Caki2 (cell line): ENCODE results near the gene ARHGAP44. TPM values are rescaled to one million over a fixed set of nuclear protein-coding genes. Genes with fewer than 3 reads are reported as not detected.
"Not testable (repeated sequence)": the region's sequence is repeated elsewhere in the genome, so short reads cannot be mapped to it uniquely, and the experiment has no call there.

ENCODE experiments used
- DNase-seq: peaks from one replicate; pipeline ENCODE4 v3.0.0-alpha.2; 2015; ENCODE audit warnings: low read depth
- in situ Hi-C: cut with HindIII; loops from 2 replicates; pipeline ENCODE4 v1.10.0; 2016; ENCODE audit warnings: low sequenced_read_pairs, low pct_unique_long_range_greater_than_20kb, mixed read lengths
- total RNA-seq: library from RNA; depleted of rRNA; stranded (reverse); fragments of >200 nt; shearing (Covaris generic); gene quantifications from 2 replicates; pipeline ENCODE4 v1.2.3, GENCODE V29; 2014; ENCODE audit warnings: low replicate concordance

ARHGAP44 gene
- total RNA-seq, 1 experiment from 2014 or later, result 0.64 TPM

DNA sequence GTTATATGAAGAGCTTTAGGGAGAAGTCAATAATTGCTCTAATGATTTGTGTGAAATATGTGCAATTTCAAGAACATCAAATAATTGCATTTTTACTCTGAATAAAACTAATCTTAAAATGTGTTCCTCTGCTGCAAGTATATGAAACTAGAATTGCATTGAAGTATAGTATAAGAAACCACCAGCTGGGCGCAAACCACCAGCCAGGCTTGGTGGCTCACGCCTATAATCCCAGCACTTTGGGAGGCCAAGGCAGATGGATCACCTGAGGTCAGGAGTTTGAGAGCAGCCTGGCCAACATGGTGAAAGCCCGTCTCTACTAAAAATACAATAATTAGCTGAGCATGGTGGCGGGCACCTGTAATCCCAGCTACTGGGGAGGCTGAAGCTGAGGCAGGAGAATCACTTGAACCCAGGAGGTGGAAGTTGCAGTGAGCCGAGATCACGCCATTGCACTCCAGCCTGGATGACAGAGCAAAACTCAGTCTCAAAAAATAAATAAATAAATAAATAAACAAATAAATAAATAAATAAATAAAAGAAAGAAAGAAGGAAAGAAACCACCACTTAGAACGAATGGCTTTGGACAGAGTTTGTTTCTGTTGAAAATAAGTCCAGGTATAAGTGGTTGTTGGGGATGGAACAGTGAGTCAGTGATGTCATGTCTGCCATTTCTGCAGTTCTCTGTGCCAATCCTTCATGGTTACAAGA is 84.3 kb downstream of the ARHGAP44 start:
- not testable (repeated sequence) for DNase-seq

DNA sequence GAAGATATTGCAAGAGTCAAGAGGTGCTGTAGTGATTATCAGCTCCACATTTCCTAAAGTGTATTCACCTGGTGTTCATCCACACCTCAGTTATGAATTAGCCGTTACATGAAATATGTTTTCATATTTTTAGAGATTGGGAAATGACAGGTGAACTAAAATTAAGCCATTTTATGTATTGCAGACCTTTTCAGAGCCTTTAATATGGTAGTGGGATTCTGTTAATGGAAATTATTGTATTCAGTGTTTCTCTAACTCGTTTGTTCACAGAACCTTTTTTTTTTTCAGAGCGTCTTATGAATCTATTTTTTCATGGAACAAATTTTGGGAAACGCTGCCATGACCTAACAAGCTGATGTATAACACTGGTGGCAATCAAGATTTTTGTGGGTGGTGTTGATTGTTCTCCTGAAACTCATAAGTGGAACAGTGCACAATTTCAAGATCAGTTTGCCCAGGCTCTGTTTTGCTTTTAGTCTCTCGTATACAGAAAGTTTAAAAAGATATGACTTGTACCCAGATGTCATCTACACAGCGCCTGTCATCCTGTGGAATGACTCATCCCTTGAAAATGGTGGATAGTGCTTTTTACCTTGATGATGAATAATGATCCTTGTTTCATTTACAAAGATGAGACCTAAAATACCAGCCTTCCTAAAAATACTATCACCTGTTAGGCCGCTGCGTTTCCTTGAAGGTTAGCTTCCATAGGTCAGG is 88.8 kb downstream of the ARHGAP44 start:
- in situ Hi-C loops, result no loop called here
- no peak for DNase-seq

More for the DNA sequence above, 84.3 kb downstream of the ARHGAP44 start:
- in situ Hi-C loops, result not testable (repeated sequence)

DNA sequence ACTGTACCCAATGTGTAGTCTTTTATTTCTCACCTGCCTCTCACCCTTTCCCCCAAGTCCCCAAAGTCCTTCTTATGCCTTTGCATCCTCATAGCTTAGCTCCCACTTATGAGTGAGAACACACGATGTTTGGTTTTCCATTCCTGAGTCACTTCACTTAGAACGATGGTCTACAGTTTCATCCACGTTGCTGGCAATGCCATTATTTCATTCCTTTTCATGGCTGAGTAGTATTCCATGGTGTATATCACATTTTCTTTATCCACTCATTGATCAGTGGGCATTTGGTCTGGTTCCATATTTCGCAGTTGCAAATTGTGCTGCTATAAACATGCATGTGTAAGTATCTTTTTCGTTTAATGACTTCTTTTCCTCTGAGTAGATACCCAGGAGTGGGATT is 89.8 kb downstream of the ARHGAP44 start:
- DNase-seq, in situ Hi-C loops: not testable (repeated sequence)

DNA sequence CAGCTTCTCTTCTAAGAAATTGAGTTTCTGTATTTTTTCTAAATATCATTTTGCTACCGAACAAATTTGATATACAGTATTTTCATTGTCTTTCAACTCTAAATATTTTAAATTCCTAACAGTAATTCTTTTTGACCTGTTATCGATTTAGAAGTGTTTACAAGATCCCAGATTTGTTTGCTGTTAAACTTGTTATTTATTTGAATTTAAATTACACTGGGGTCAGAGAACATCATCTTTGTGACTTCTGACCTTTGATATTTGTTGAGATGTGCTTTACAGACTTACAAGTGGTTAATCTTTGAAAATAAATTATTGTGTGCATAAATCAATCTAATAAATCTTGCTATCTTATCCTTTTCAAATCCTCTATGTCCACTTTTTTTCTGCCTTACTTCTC is 94.2 kb downstream of the ARHGAP44 start:
- in situ Hi-C loops, result no loop called here
- DNase-seq, result no peak

DNA sequence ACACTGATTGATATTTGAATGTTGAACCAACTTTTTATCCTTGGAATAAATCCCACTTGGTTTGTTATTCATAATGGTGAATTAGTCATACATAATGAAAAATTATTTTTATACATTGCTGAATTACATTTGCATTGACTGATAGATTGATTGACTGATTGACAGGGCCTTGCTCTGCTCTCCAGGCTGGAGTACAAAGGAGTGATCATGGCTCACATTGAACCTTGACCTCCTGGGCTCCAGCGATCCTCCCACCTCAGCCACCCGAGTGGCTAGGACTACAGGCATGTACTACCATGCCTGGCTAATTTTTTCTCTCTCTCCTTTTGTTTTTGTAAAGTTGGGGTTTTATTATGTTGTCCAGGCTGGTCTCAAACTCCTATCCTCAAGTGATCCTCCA is 97.8 kb downstream of the ARHGAP44 start:
- DNase-seq, result no peak
- in situ Hi-C loops, result no loop called here

DNA sequence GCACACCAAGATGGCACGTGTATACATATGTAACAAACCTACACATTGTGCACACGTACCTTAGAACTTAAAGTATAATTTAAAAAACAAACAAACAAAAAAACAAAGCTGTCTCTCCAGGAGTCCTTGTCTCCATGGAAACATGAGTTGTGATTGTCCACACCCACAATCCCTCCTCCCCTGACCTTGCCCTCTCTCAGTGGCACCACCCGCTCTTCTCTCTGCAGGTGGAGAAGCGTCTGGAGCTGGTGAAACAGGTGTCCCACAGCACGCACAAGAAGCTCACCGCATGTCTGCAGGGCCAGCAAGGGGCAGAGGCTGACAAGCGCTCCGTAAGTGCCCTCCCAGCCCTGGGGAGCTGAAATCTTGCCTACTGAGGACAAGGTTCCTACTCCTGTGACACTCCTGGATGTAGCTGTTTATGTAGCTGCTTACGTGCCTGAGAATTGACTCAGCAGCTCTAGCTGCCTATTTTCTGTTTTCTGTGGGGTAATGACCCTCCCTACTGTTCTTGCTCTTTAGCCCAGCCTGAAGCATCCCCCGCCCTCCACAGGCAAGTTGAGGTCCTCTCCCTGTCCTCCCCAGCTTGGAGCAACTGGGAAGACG is 107.0 kb downstream of the ARHGAP44 start:
- in situ Hi-C loops, result no loop called here

DNA sequence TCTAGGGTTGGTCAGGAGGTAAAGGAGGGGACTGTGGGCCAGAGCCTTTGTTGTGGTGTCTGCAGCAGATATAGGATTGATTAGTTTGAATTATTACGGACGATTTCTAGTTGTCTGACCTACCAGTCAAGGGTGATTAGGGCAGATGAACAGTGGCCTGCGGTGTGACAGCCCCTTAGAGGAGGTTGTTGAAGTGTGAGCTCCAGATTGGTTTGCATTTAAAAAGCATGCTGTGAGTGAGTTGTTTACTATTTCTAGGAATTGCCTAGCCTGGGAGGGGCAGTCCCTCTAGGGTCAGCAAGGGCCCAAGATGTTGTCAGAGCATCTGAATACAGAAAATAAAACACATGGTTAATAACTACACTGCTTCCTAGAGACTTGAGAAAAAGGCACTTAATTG is 108.8 kb downstream of the ARHGAP44 start:
- in situ Hi-C loops, result no loop called here
- DNase-seq, result no peak

More for the DNA sequence above, 107.0 kb downstream of the ARHGAP44 start:
- no peak for DNase-seq

DNA sequence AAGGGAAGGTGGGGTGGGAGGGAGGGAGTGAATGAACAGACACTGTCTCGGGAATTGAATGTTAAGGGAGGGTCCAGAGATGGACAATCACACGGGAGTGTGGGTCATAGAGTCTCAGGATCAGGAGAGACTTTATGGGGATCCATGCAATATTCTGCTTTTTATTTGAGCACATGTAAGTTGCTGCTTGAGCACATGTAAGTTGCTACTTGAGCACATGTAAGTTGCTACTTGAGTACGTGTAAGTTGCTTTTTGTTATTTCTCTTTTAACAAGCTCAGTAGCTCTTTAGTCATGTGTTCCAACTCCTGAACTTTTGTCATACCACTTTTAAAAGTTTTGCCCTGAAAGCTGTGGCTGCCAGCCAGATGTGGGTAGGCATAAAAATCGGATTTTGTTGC is 110.3 kb downstream of the ARHGAP44 start:
- DNase-seq, result no peak

DNA sequence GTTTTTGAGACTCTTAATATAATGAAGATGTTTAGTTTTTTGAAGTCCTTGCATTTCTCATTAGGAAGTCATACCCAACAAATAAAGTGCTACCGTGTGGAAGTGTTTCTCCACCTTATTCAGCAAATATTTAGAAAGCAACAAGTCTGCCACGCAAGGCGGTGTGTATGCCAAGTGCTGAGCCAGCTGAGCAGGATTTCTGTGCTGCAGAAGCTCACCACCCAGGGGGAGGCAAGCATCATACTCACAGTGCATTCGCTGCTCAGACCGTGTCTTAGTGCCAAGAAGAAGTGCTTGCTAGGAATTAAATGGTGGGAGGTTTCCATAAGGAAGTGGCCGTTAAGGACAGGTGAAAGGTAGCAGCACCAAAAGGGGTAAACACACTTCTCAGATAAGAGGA is 111.2 kb downstream of the ARHGAP44 start:
- no peak for DNase-seq
- in situ Hi-C loops, result no loop called here

More for the DNA sequence above, 110.3 kb downstream of the ARHGAP44 start:
- in situ Hi-C loops, result no loop called here

DNA sequence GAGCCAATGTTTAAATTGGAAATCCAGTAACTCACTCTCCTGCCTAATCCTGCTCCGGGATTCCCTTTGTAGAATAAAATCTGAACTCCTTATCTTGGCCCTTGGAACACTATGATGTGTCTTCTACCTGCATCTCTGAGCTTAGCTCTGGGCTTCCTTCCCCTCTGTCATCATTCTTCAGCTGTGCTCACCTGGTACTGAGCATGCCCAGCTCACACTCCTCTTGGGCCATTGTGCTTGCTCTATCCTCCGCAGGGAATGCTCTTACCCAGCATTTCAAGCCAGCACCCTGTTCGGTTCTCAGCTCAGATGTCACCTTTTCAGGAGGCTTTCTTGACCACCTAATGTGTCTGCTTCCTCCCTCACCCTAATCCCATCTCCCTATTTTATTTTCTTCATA is 112.7 kb downstream of the ARHGAP44 start:
- DNase-seq, result no peak
- in situ Hi-C loops, result no loop called here

DNA sequence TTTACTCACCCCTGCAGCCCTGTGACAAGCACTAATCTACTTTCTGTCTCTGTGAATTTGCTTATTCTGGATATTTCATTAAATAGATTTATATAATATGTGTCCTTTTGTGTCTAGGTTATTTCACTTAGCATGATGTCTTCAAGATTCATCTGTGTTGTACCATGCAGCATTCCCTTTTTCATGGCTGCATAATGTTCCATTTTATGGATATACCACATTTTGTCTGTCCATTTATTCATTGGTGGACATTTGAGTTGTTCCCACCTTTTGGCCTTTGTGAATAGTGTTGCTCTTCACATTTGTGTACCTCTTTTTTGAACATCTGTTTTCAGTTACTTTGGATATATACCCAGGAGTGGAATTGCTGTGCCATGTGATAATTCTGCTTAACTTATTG is 118.2 kb downstream of the ARHGAP44 start:
- in situ Hi-C loops, result no loop called here
- DNase-seq, result no peak

DNA sequence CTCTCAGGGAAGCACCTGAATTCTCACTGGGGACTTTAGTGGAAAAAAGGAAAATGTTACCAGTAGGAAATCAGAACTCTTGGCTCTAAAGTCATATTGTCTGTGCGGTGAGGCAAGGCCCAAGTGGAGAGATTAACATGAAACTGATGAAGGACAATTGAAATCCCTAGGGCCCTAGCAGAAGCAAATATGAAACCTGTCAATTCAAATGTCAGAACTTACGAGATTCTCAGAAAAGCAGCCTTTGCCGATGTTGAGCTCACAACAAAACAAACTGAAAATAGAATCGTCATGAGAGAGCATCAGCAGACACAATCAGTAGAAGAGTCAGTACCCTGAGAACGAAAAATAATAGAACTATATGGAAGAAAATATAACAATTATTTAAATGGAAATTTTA is 119.7 kb downstream of the ARHGAP44 start:
- in situ Hi-C loops, result no loop called here
- DNase-seq, result no peak

DNA sequence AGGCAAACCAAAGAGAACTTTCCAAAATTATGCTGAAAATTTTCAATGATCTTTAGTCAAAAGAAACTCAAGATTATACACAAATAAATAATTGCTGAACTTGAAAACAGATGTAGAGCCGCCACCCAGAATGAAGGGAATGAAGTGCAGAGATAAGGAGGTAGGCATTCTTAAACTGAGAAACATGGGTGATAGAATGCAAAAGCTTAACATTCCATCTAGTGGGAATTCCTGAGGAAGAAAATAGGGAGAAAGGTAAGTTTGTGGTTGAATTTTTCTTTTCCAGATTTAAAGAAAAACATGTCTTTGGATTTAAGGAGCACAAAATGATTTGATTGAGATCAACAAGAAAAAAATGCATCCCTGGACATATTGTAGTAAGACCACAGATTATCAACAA is 120.2 kb downstream of the ARHGAP44 start:
- in situ Hi-C loops, result no loop called here
- no peak for DNase-seq

DNA sequence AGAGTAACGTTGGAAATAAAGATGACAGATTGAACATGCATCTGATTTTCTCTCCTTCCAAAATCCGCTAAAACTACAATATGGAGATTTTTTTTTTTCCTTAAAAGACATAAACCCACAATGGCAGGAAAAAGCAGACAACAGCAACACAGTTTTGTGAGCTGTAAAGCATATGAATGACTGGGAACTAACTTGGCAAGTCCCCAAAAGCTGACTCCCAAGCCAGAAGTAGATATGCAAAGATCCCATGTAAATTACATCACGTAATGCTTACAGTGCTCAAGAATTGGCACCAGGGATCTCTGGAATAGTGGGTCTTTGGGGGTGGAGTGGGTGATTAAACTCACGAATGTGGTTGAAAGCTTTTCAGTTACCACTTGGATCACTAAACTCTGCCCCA is 121.9 kb downstream of the ARHGAP44 start:
- DNase-seq, result no peak
- in situ Hi-C loops, result no loop called here

DNA sequence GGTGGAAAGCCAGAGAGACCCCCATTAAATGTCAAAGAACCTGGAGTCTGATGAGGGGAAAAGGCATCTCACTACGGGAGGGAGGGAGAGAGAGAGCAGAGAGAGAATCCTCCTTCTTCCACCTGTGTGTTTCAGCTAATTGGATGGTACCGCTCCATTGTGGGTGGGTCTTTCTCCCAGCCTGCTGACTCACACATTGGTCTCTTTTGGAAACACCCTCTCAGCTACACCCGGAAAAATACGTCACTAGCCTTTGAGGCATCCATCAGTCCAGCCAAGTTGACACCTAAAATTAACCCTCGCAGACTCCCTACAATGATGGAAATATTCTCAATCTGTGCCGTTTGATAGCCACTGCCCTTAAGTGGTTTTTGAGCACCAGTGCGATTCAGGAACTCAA is 128.1 kb downstream of the ARHGAP44 start:
- in situ Hi-C loops, result no loop called here
- DNase-seq, result no peak

DNA sequence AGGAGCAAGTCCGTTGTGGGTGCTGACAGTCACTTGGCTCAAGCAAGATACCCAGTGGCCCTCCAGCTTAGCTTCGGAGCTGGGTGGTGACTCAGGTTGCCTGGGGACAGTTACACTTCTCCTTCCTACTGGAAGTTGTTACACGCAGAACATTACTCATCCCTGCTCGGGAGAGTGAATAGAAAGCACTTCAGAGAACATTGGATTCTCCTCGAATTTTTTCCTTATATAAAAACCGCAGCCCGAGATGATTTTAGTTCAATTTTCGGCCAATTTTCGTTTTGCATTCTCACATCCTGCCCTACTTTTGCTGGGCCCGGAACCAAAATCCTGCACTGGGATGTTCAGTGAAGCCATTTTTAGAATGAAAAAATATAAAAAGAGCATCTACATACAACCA is 128.8 kb downstream of the ARHGAP44 start:
- no peak for DNase-seq
- in situ Hi-C loops, result no loop called here

DNA sequence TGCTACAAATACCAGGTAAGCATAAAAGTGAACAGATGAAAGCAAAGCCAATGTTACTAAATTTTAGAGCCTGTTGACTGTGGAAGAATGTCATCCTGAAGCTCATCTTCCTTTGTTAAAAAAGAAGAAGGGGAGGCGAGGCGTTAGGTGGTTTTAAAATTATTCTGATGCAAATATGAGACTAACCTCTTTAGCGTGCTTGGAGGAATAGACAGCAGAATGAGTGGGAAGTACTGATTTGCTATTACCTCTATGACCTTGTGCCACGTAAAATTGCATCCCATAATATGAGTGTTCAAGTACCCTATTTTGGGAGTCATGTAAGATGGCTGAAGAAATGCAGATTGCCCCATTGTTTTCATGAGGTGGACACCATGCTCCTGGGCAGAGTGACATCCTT is 132.8 kb downstream of the ARHGAP44 start:
- in situ Hi-C loops, result no loop called here
- DNase-seq, result no peak

DNA sequence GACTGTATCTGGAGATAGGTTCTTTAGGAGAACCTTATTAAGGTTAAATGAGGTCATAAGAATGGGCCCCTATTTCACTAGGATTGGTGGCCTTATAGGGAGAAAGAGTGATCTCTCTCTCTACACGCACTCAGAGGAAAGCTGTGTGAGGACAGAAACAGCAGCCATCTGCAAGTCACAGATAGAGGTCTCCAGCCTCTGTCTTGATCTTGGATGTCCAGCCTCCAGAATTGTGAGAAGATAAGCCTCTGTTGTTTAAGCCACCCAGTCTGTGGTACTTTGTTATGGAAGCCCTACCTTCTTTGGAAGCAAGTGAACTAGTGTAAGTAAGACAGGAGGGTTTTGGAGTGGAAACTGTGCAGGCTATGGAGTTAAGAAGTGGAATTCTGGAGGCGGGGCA is 135.3 kb downstream of the ARHGAP44 start:
- in situ Hi-C loops, result no loop called here
- no peak for DNase-seq

DNA sequence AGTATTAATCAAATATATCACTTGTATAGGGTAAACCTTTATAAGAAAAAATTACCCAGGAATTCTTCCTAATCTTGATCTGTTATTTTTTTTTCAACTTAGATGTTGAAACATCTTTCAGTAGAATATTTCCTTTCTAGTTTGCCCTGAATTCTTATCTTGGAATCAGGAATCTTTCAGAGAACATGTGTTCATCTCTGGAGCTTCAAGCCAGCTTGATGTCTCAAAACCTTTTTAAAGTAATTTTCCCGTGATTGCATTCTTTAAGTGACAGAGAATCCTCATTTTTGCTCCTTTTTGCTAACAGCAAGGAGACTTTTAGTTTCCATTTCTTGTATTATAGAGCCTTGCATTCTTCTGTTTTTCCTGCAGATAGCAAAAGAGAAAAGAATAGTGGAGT is 137.7 kb downstream of the ARHGAP44 start:
- in situ Hi-C loops, result no loop called here
- DNase-seq, result no peak
